ENCODE data around the gene CLDN14. TPM values are rescaled to one million over a fixed set of nuclear protein-coding genes. Genes with fewer than 3 reads are reported as not detected.

CLDN14 gene
- polyA plus RNA-seq, 4 donors = 0.09 TPM; not detected in 3

Other genes with a start within 250 kb of the CLDN14 start
- 10 to 100 TPM in 2 of 4 donors, 1 to 10 TPM in 2; 8.6 to 27.5 (median 10.4) TPM for gene MORC3, start 159.9 kb downstream of the CLDN14 start, polyA plus RNA-seq
- 1 to 10 TPM in 3 of 4 donors, under 1 TPM in 1; 0.89 to 4.1 (median 2.6) TPM for gene CHAF1B, start 94.7 kb downstream of the CLDN14 start, polyA plus RNA-seq
- under 1 TPM in 2 of 4 donors, not detected in 2; 0.04 to 0.28 TPM for gene SIM2, start 219.0 kb upstream of the CLDN14 start, polyA plus RNA-seq

Measured in small intestine (tissue), 4 donors.